Stimulated activated CD8-positive, alpha-beta memory T cell treated with anti-CD3 and anti-CD28 coated beads, Interleukin-15, amount 100 ng/mL, for 24 hours (primary cell): ENCODE measurements around the gene BNIP1.
"Not testable (repeated sequence)": the region's sequence is repeated elsewhere in the genome, so short reads cannot be mapped to it uniquely, and the experiment has no call there.

ENCODE experiments used
- DNase-seq: peaks from one replicate; pipeline ENCODE4 v3.0.0-alpha.2; 2020; ENCODE audit warnings: low read depth

Gene BNIP1

GRCh38 chr5:173144200-173145176, at the start of gene BNIP1:
Gene BNIP1 (plus strand): TSS chr5:173144531. CDS start chr5:173144546, 15 bp downstream.
- peak; percentile 96 for DNase-seq

- DNase-seq, result no peak
Observed at GRCh38 chr5:173098787-173099186, 45.5 kb upstream of the BNIP1 start.

GRCh38 chr5:173099461-173099860, 44.9 kb upstream of the BNIP1 start:
- DNase-seq, result no peak

- DNase-seq, result no peak
Observed at GRCh38 chr5:173101245-173101644, 43.1 kb upstream of the BNIP1 start.

GRCh38 chr5:173103411-173103810, 40.9 kb upstream of the BNIP1 start:
- DNase-seq, result no peak

DNA sequence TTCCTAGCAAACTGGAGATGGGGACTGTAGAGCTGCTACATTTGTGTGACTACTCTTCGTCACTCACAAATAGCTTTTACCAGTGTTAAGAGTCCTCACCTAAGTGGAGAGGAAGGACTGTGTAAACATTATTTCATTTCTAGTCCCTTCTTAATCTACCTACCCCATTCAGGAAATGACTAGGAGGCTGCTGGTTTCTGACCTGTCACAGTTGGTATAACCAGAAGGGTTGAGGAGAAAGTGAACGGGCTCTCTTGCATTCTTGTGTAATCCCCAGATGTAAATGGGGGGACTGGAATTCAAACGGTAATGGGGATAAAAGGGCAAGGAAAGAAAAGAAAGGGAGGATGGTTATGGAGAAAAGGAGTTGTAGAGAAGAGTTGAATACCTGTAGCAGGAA, 35.4 kb upstream of the BNIP1 start:
- DNase-seq, result no peak

DNA sequence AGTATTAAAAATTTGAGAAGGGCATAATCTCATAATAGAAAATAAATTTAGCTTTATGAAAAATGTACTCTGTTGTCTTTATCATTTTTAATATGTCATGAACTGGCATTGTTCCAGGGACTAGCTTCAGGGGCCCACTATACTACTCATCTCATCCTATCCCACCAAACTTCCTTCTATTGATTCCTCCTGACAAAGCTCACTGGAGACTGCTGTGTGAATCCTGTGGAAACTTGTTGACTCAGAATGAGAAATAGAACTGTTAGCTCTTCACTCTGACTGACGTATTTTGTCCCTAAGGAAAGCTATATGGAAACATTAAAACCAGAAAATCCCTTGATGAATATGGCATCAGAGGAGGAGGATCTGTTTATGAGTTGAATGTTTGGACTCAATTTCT, 29.8 kb upstream of the BNIP1 start:
- DNase-seq, result no peak

GRCh38 chr5:173119719-173120118, 24.6 kb upstream of the BNIP1 start:
- no peak for DNase-seq

DNA sequence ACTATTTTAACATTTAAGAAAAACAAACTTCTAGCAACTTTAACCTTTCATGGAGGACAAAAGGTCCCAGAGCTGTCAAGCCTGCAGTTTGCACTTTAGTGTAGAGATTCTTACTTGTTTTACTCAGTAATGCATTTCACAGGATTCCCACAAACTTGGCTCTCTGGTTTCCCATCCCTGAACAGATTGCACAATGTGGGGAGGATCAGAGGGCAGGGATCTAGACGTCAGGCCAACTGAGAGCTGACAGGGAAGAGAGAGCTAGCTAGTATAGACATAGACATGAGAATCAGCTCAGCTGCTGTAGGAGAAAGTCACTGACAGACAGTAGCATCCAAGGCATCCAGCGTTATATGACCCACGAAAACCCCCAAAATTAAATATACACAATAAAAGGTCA, 20.9 kb upstream of the BNIP1 start:
- no peak for DNase-seq

DNA sequence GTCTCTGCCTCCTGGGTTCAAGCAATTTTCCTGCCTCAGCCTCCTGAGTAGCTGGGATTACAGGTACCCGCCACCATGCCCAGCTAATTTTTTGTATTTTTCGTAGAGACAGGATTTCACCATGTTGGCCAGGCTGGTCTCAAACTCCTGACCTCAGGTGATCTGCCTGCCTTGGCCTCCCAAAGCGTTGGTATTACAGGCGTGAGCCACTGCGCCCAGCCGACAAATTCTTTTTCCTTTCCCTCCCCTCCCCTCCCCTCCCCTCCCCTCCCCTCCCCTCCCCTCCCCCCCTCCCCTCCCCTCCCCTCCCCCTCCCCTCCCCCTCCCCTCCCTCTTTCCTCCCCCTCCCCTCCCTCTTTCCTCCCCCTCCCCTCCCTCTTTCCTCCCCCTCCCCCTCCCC, 12.2 kb upstream of the BNIP1 start:
- DNase-seq, result not testable (repeated sequence)

GRCh38 chr5:173138707-173139106, 5.6 kb upstream of the BNIP1 start:
- DNase-seq, result no peak

GRCh38 chr5:173139631-173140030, 4.7 kb upstream of the BNIP1 start:
- DNase-seq, result no peak

DNA sequence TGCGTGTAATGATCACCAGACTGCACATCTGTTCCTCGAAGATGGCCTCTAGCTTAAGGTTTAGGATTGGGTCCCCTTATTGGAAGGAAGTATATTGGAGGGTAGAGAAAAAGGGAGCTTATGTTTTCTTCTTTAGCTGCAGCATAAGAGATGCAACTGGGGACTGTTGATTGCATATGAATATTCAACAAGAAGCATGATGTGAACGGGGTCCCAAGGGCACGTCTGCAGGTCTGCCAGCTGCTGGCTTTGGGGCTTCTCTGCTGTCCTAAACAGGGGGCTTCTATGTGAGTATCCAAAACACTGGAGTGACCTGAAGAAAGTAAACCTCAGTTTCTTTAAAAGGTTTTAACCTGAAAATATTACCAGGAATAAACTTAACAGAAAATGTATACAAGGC, 3.6 kb upstream of the BNIP1 start:
- no peak for DNase-seq

- DNase-seq, result no peak
Observed at GRCh38 chr5:173143567-173143966, 764 bp upstream of the BNIP1 start.

GRCh38 chr5:173148354-173148753, 4.0 kb downstream of the BNIP1 start:
- no peak for DNase-seq

GRCh38 chr5:173152547-173152946, 8.2 kb downstream of the BNIP1 start:
- DNase-seq, result no peak

DNA sequence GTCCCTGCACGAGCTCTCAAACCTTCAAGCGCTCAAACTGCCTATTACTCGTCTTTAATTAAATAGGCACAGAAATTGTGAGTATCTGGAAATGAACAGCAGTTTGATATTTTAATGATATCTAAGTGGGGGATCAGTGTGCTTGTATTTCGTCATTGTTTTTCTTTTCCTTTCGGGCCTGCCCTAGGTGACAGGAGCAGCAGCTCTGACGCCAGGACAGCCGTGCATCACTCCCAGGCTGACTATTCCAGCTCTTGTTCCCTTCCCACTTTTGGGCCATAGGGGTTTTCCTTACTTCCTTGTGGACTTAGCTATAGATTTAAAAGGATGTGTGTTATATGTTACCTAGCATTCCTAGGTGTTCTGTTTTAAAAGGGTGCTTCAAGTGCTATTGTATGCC, 9.5 kb downstream of the BNIP1 start:
- no peak for DNase-seq

DNA sequence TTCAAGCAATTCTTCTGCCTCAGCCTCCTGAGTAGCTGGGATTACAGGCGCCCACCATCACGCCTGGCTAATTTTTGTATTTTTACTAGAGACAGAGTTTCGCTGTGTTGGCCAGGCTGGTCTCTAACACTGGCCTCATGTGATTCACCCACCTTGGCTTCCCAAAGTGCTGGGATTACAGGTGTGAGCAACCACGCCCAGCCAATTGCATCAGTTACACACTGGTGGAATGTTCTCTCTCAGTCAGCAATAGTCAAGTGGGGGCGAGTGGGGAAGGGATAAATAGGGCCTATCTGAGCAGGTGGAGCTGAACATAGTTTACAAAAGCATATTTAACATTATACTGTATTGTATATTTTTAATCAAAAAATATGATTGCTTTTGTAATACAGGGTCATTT, 10.3 kb downstream of the BNIP1 start:
- DNase-seq, result not testable (repeated sequence)

DNA sequence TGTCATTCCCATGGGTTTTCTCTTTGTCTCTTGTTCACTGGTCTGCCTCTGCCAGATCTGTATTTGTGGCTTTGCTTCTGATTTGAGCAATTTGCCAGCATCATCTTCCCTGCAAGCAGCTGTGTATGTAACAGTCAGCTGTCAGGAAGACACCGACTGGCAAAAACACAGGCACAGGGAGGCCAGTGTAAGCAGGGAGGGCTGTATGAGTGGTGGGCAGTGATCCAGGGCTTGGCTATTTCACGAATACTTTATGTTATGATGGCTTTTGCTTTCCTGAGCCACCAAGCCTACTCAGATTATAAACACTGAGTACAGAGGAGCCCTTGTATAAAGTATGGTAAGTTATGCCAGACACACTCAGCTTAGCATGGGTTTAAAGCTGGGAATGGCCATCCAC, 11.6 kb downstream of the BNIP1 start:
- no peak for DNase-seq

- DNase-seq, result no peak
Observed at GRCh38 chr5:173158366-173158765, 14.0 kb downstream of the BNIP1 start.

GRCh38 chr5:173159256-173159655, 14.9 kb downstream of the BNIP1 start:
- DNase-seq, result no peak

- no peak for DNase-seq
Observed at GRCh38 chr5:173161148-173161547, 16.8 kb downstream of the BNIP1 start.

DNA sequence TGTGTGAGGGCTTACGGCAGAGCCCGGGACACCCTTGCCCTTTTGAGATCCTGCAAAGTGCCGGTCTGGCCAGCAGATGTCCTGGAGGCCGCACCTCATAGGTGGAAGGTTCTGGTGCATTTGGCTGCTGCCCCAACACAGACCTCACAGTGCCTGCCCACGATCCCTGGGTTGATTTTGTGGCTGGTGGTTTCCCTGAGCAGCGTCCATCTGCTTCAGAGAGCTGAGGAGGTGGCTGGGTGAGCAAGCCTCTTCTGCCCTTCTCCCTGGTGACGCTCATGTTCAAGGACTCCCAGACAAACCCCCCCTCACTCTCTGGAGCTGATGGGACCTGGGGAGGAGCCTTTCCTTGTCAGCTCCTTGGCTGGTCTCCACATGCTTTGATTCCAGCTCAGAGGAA, 18.9 kb downstream of the BNIP1 start:
- DNase-seq, result no peak
